B cell (primary cell): ENCODE measurements around the gene FRMD4A. TPM values are rescaled to one million over a fixed set of nuclear protein-coding genes. Genes with fewer than 3 reads are reported as not detected.

ENCODE experiments used
- ATAC-seq: fragments of 200-7000 bp; cut with Tn5 transposase; one replicate; pipeline ENCODE4 v1.10.0; 2021; ENCODE audit warnings: low read depth, mild to moderate bottlenecking, moderate number of reproducible peaks, moderate library complexity
- CTCF ChIA-PET: fragments of 350-600 bp; sonication (Branson Sonifier 250); formaldehyde crosslinking; loops from one replicate; lab custom pipeline; 2021; ENCODE audit warnings: antibody characterized with exemption, inconsistent platforms; lab: Charles Lee
- POLR2A ChIA-PET: fragments of 350-600 bp; sonication (Branson Sonifier 250); formaldehyde crosslinking; loops from one replicate; lab custom pipeline; 2021; ENCODE audit warnings: antibody characterized with exemption; lab: Charles Lee
- DNase-seq: peaks from one replicate; pipeline ENCODE4 v3.0.0; 2013
- H2AFZ ChIP-seq: 2 replicates; pipeline ENCODE4 v1.6.1; 2012; ENCODE audit warnings: mild to moderate bottlenecking, low read depth, low read length; ENCODE audit not compliant: insufficient read depth, poor library complexity, severe bottlenecking
- H3K27ac ChIP-seq, 2 donors: 1 replicate in 1 of 2; 2 replicates in 1 of 2; pipeline ENCODE4 v1.5.1; 2012 to 2013; ENCODE audit warnings: low read length in 2 of 2, mild to moderate bottlenecking in 2 of 2, moderate library complexity in 1 of 2
- H3K27me3 ChIP-seq, 4 experiments: fragments of 200-600 bp in 1 of 4; sonication (generic) in 1 of 4; replicated peaks in 1 of 4; 1 replicate in 2 of 4; 2 replicates in 2 of 4; pipeline versions ENCODE4 v1.6.1 to v1.7.0; 2013 to 2016; ENCODE audit warnings: low read length in 3 of 4, mild to moderate bottlenecking in 2 of 4, mixed read lengths in 1 of 4, moderate library complexity in 1 of 4; ENCODE audit not compliant: insufficient read depth in 4 of 4, control insufficient read depth in 3 of 4; ENCODE audit errors: control extremely low read depth in 1 of 4
- H3K36me3 ChIP-seq, 2 experiments: replicated peaks in 1 of 2; 1 replicate in 1 of 2; 2 replicates in 1 of 2; pipeline versions ENCODE4 v1.6.1 to v1.7.1; 2013; ENCODE audit warnings: low read length in 1 of 2; ENCODE audit not compliant: insufficient read depth in 2 of 2, control insufficient read depth in 1 of 2; ENCODE audit errors: control extremely low read depth in 1 of 2, extremely low read depth in 1 of 2
- H3K4me1 ChIP-seq, 2 donors: fragments of 200-600 bp in 1 of 2; sonication (generic) in 1 of 2; 1 replicate in 1 of 2; 2 replicates in 1 of 2; pipeline versions ENCODE4 v1.5.1 to v1.6.1; 2013 to 2017; ENCODE audit warnings: low read length in 2 of 2; ENCODE audit not compliant: control insufficient read depth in 2 of 2, insufficient read depth in 2 of 2
- H3K4me2 ChIP-seq: replicated peaks from 2 replicates; pipeline ENCODE3; 2012; ENCODE audit warnings: mild to moderate bottlenecking, low read depth, low read length; ENCODE audit not compliant: poor library complexity, severe bottlenecking
- H3K4me3 ChIP-seq, 5 experiments: fragments of 200-600 bp in 1 of 5; sonication (generic) in 1 of 5; 1 replicate in 3 of 5; 2 replicates in 2 of 5; pipeline versions ENCODE4 v1.5.1 to v1.7.0; 2011 to 2016; ENCODE audit warnings: low read length in 4 of 5, mild to moderate bottlenecking in 4 of 5, low read depth in 2 of 5, control low read depth in 1 of 5, moderate library complexity in 1 of 5; ENCODE audit not compliant: insufficient read depth in 1 of 5; ENCODE audit errors: control extremely low read depth in 1 of 5, extremely low read depth in 1 of 5
- H3K79me2 ChIP-seq: fragments of 200-600 bp; sonication (generic); one replicate; pipeline ENCODE4 v1.6.0; 2016; ENCODE audit warnings: low read length; ENCODE audit not compliant: control insufficient read depth, insufficient read depth
- H3K9ac ChIP-seq: fragments of 200-600 bp; sonication (generic); 2 replicates; pipeline ENCODE4 v1.6.1; 2017; ENCODE audit warnings: mild to moderate bottlenecking, low read length, moderate library complexity
- H3K9me3 ChIP-seq, 3 donors: one replicate each; pipeline versions ENCODE4 v1.6.1 to v1.7.1; 2013; ENCODE audit warnings: low read length in 2 of 3; ENCODE audit not compliant: control insufficient read depth in 2 of 3, insufficient read depth in 1 of 3; ENCODE audit errors: control extremely low read depth in 1 of 3
- H4K20me1 ChIP-seq: 2 replicates; pipeline ENCODE4 v1.6.0; 2012; ENCODE audit warnings: mild to moderate bottlenecking, low read length; ENCODE audit not compliant: insufficient read depth, control insufficient read depth, poor library complexity, severe bottlenecking
- H3K27ac Mint-ChIP-seq: one replicate; pipeline ENCODE4 v1.8.0; 2021; ENCODE audit warnings: mixed read lengths
- H3K27me3 Mint-ChIP-seq: one replicate; pipeline ENCODE4 v1.8.0; 2021; ENCODE audit warnings: mixed read lengths
- H3K4me1 Mint-ChIP-seq: one replicate; pipeline ENCODE4 v1.8.0; 2021; ENCODE audit warnings: mixed read lengths
- H3K4me3 Mint-ChIP-seq: one replicate; pipeline ENCODE4 v1.8.0; 2021; ENCODE audit warnings: mixed read lengths
- H3K9me3 Mint-ChIP-seq: one replicate; pipeline ENCODE4 v1.8.0; 2022; ENCODE audit warnings: mixed read lengths; ENCODE audit not compliant: insufficient read depth
- EZH2 ChIP-seq: IDR thresholded peaks from 2 replicates; pipeline ENCODE4 v1.6.1; 2012; ENCODE audit warnings: borderline replicate concordance, low read depth, mild to moderate bottlenecking, moderate library complexity, low read length; ENCODE audit not compliant: insufficient read depth, poor library complexity, severe bottlenecking
- WGBS: methylation state at CpG from one replicate; pipeline ENCODE4 v1.1.5; 2013; ENCODE audit warnings: missing lambda C conversion rate; ENCODE audit not compliant: insufficient coverage; 5-methylcytosine and 5-hydroxymethylcytosine counted together
- intact Hi-C: fragments of 100-400 bp; cut with micrococcal nuclease; formaldehyde crosslinking; loops from one replicate; pipeline ENCODE4 v1.10.0; 2022
- polyA plus RNA-seq: library from polyadenylated mRNA; depleted of rRNA; stranded (reverse); fragments of >200 nt; gene quantifications from 2 replicates; pipeline ENCODE4 v1.2.3, GENCODE V29; 2012
- total RNA-seq, 2 donors: library from RNA; stranded (reverse); fragments of 120-200 nt in 1 of 2; gene quantifications; 1 replicate in 1 of 2; 2 replicates in 1 of 2; pipeline versions ENCODE4 v1.2.3 to v1.2.4, GENCODE V29; 2013 to 2022
- TF ChIP-seq, protein P1 (sequence below): fragments of 200-600 bp; IDR thresholded peaks from one replicate; pipeline ENCODE4 v1.8.0; 2022; ENCODE audit warnings: antibody characterized with exemption, mild to moderate bottlenecking

The FRMD4A gene
- total and polyA plus RNA-seq, 2 donors (not counting 1 experiment from before 2014, with no cell fraction given) = 0.76 to 3.4 TPM

DNA sequence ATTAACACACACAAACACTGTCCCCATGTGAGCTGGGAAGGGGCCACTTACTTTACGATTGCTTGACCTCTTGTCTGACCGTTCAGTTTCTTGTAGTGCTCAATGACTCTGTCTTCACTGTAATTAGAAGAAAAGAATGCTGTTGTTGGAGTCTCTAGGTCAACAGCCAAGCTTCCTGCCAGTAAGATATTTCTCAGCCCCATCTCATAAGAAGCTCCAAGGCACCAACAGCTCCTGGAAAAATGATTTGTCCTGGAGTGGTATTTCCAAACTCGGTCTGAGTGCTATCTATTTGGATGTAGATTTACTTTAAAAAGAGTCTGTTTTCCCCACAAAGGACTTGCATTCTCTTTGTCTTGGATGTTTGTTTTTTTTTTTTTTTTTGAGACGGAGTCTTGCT, 590.3 kb downstream of the FRMD4A start:
- Mint-ChIP-seq H3K9me3 (no peaks in the 10 kb centered on the region), H3K4me3 (no peak overlapping the region), H3K27me3 (peaks cover 22% of the 10 kb centered on the region), H3K27ac (no peak overlapping the region), H3K4me1 (peaks cover 5% of the 10 kb centered on the region)
- Histone ChIP-seq H3K79me2 (no peaks in the 10 kb centered on the region), H4K20me1 (no peaks in the 10 kb centered on the region), H2AFZ (no peak overlapping the region), H3K36me3 (no peaks in the 10 kb centered on the region), H3K27ac (no peak overlapping the region), H3K4me3 (no peak overlapping the region), H3K9me3 (peaks cover 0 to 3% (median 0%) of the 10 kb centered on the region in 3 donors), H3K27me3 (peaks cover 0 to 17% (median 2%) of the 10 kb centered on the region in 4 experiments), H3K4me2 (no peak overlapping the region), H3K4me1 (peaks cover 0 to 6% of the 10 kb centered on the region in 2 donors), H3K9ac (no peak overlapping the region)
- ChIA-PET POLR2A (no interaction called here), CTCF (no interaction called here)
- 100% methylated on average over 1 of the region's 4 CpGs for WGBS
- TF ChIP-seq, protein P1, sequence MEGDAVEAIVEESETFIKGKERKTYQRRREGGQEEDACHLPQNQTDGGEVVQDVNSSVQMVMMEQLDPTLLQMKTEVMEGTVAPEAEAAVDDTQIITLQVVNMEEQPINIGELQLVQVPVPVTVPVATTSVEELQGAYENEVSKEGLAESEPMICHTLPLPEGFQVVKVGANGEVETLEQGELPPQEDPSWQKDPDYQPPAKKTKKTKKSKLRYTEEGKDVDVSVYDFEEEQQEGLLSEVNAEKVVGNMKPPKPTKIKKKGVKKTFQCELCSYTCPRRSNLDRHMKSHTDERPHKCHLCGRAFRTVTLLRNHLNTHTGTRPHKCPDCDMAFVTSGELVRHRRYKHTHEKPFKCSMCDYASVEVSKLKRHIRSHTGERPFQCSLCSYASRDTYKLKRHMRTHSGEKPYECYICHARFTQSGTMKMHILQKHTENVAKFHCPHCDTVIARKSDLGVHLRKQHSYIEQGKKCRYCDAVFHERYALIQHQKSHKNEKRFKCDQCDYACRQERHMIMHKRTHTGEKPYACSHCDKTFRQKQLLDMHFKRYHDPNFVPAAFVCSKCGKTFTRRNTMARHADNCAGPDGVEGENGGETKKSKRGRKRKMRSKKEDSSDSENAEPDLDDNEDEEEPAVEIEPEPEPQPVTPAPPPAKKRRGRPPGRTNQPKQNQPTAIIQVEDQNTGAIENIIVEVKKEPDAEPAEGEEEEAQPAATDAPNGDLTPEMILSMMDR = no peak
- no peak for TF ChIP-seq EZH2
- ATAC-seq (no peak), DNase-seq (no peak)
- intact Hi-C loops = no loop called here

DNA sequence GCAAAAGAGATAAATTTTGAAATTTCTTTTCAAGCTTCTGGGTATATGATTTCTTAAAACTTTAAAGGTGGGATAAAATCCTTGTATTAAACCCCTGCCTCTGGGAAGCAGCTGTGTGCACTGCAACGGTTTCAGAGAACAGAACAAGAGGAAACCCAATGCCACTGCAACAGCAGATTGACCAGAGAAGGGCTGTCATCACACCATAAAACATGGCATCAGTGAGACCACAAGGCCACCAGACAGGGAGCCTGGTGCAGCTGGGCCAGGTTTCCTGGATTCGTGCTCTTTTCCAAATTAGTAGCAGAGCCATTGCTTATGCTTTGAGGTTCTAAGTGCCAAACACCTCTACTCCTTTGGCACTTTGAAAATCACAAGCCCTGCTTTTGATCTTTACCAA, 591.5 kb downstream of the FRMD4A start:
- H3K9me3 Mint-ChIP-seq = no peaks in the 10 kb centered on the region
- Histone ChIP-seq H3K4me2 (no peak overlapping the region), H3K4me3 (no peak overlapping the region), H3K4me1 (peaks cover 0 to 6% of the 10 kb centered on the region in 2 donors), H3K9ac (no peak overlapping the region), H4K20me1 (no peaks in the 10 kb centered on the region), H3K27ac (no peak overlapping the region), H3K27me3 (peaks cover 0 to 9% (median 2%) of the 10 kb centered on the region in 4 experiments), H2AFZ (no peak overlapping the region), H3K79me2 (no peaks in the 10 kb centered on the region), H3K36me3 (no peaks in the 10 kb centered on the region), H3K9me3 (peaks cover 0 to 3% (median 0%) of the 10 kb centered on the region in 3 donors)
- intact Hi-C loops = no loop called here
- H3K27me3 Mint-ChIP-seq = peaks cover 17% of the 10 kb centered on the region
- no peak overlapping the region for H3K27ac Mint-ChIP-seq
- WGBS = 14% methylated on average over 2 of the region's 2 CpGs
- ATAC-seq (no peak), DNase-seq (no peak)
- peaks cover 5% of the 10 kb centered on the region for H3K4me1 Mint-ChIP-seq
- CTCF ChIA-PET = no interaction called here
- TF ChIP-seq EZH2 = no peak
- TF ChIP-seq, protein P1 = no peak
- H3K4me3 Mint-ChIP-seq = no peak overlapping the region
- POLR2A ChIA-PET = no interaction called here
